Stimulated activated CD8-positive, alpha-beta memory T cell treated with anti-CD3 and anti-CD28 coated beads, Interleukin-4, amount 100 ng/mL, for 1 hour (primary cell): ENCODE results near the gene ATP10D.

Experiments
- DNase-seq, 2 donors: peaks; one replicate each; pipeline ENCODE4 v3.0.0-alpha.2; 2020; ENCODE audit warnings: low read depth in 2 of 2, low spot score in 1 of 2

ATP10D gene

GRCh38 chr4:47577779-47578553 is 92.9 kb downstream of the ATP10D start:
- DNase-seq, result no peak

- DNase-seq, result no peak
Measured at GRCh38 chr4:47579235-47579634, 94.2 kb downstream of the ATP10D start.

GRCh38 chr4:47590325-47590724 is 105.2 kb downstream of the ATP10D start:
- DNase-seq, result no peak

- DNase-seq, result no peak
Measured at GRCh38 chr4:47597696-47598095, 112.6 kb downstream of the ATP10D start.

- no peak for DNase-seq
Measured at GRCh38 chr4:47598320-47598719, 113.2 kb downstream of the ATP10D start.

GRCh38 chr4:47598896-47599295 is 113.8 kb downstream of the ATP10D start:
- DNase-seq, result no peak

GRCh38 chr4:47606482-47606881 is 121.4 kb downstream of the ATP10D start:
- DNase-seq, result no peak

GRCh38 chr4:47612116-47613023 is 127.3 kb downstream of the ATP10D start:
- DNase-seq, result no peak

- DNase-seq, result no peak
Measured at GRCh38 chr4:47615385-47615784, 130.3 kb downstream of the ATP10D start.

- no peak for DNase-seq
Measured at GRCh38 chr4:47617607-47618006, 132.5 kb downstream of the ATP10D start.

- no peak for DNase-seq
Measured at GRCh38 chr4:47619691-47620090, 134.6 kb downstream of the ATP10D start.

- no peak for DNase-seq
Measured at GRCh38 chr4:47621181-47621580, 136.1 kb downstream of the ATP10D start.

GRCh38 chr4:47624031-47624441 is 139.0 kb downstream of the ATP10D start:
- no peak for DNase-seq

- no peak for DNase-seq
Measured at GRCh38 chr4:47631161-47631560, 146.1 kb downstream of the ATP10D start.

- DNase-seq, result no peak
Measured at GRCh38 chr4:47639531-47639930, 154.5 kb downstream of the ATP10D start.

- DNase-seq, result no peak
Measured at GRCh38 chr4:47640911-47641310, 155.8 kb downstream of the ATP10D start.

- DNase-seq, result no peak
Measured at GRCh38 chr4:47641755-47642154, 156.7 kb downstream of the ATP10D start.

- no peak for DNase-seq
Measured at GRCh38 chr4:47642191-47642830, 157.2 kb downstream of the ATP10D start.
